ENCODE measurements around the gene HSD17B3. TPM values are rescaled to one million over a fixed set of nuclear protein-coding genes. Genes with fewer than 3 reads are reported as not detected.
"Not testable (repeated sequence)": the region's sequence is repeated elsewhere in the genome, so short reads cannot be mapped to it uniquely, and the experiment has no call there.

The HSD17B3 gene
- total and polyA plus RNA-seq, 4 donors, result 0.37 to 4.4 (median 0.41) TPM; not detected in 1

GRCh38 chr9:96317335-96317980 lies 15.5 kb upstream of the HSD17B3 start:
- DNase-seq (peak; percentile 75 to 87 (median 82)), ATAC-seq (ENCODE audit: insufficient read depth, low FRiP score) (peak; percentile 80)
- Histone ChIP-seq H3K27ac (ENCODE audit: low read depth in 1 of 2, low read length in 1 of 2) (no peak overlapping the region), H3K9ac (ENCODE audit: insufficient read depth in 1 of 2, low read length in 2 of 2) (no peak overlapping the region), H3K4me3 (no peak overlapping the region), H3K4me1 (ENCODE audit: control insufficient read depth in 5 of 5, insufficient read depth in 5 of 5, low read length in 5 of 5) (peaks cover 0 to 4% (median 0%) of the 10 kb centered on the region in 5 donors), H3K9me3 (ENCODE audit: control insufficient read depth in 4 of 4, insufficient read depth in 3 of 4, low read length in 3 of 4) (peaks cover 0 to 5% (median 3%) of the 10 kb centered on the region in 4 donors), H3K36me3 (ENCODE audit: control insufficient read depth in 4 of 4, insufficient read depth in 4 of 4, low read length in 4 of 4) (peaks cover 0 to 7% (median 2%) of the 10 kb centered on the region in 4 donors), H3K27me3 (ENCODE audit: control insufficient read depth in 3 of 3, insufficient read depth in 3 of 3, low read length in 2 of 3) (no peaks in the 10 kb centered on the region)
- peak; percentile 38 for TF ChIP-seq CTCF (IDR thresholded peaks at IDR 0.05; ENCODE audit: control extremely low read depth, extremely low read depth)
- WGBS, 2 donors, result 49 to 67% methylated on average over 9 of the region's 9 CpGs

DNA sequence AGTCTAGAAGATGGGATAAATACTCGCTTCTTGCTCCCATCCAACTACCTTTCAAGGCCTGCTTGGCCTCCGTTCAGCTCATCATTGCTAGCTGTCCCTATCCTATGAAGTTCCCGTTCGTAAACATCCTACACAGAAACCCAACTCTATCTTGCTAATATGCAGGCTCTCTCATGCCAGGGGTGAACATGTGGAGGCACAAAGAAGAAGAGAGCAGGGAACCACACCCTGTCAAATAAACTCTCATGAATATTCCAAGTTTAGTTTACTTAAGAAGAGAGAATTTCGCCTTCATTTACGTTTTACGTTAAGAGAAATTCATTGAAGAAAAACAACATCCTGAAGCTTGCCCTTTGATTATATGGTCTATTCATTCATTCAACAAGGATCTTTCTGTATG lies 7.9 kb upstream of the HSD17B3 start:
- DNase-seq (no peak), ATAC-seq (ENCODE audit: insufficient read depth, low FRiP score) (no peak)
- no peak overlapping the region for H3K27ac ChIP-seq (ENCODE audit: low read depth in 1 of 2, low read length in 1 of 2)
- peaks cover 0 to 1% (median 0%) of the 10 kb centered on the region in 4 donors for H3K36me3 ChIP-seq (ENCODE audit: control insufficient read depth in 4 of 4, insufficient read depth in 4 of 4, low read length in 4 of 4)
- H3K9me3 ChIP-seq (ENCODE audit: control insufficient read depth in 4 of 4, insufficient read depth in 3 of 4, low read length in 3 of 4), result peaks cover 0 to 5% (median 3%) of the 10 kb centered on the region in 4 donors
- H3K27me3 ChIP-seq (ENCODE audit: control insufficient read depth in 3 of 3, insufficient read depth in 3 of 3, low read length in 2 of 3), result no peaks in the 10 kb centered on the region
- 96 to 97% methylated on average over 7 of the region's 7 CpGs for WGBS, 2 donors
- H3K4me3 ChIP-seq, result no peak overlapping the region
- no peaks in the 10 kb centered on the region for H3K4me1 ChIP-seq (ENCODE audit: control insufficient read depth in 5 of 5, insufficient read depth in 5 of 5, low read length in 5 of 5)
- no peak overlapping the region for H3K9ac ChIP-seq (ENCODE audit: insufficient read depth in 1 of 2, low read length in 2 of 2)
- no peak for TF ChIP-seq CTCF (IDR thresholded peaks at IDR 0.05; ENCODE audit: control extremely low read depth, extremely low read depth)

DNA sequence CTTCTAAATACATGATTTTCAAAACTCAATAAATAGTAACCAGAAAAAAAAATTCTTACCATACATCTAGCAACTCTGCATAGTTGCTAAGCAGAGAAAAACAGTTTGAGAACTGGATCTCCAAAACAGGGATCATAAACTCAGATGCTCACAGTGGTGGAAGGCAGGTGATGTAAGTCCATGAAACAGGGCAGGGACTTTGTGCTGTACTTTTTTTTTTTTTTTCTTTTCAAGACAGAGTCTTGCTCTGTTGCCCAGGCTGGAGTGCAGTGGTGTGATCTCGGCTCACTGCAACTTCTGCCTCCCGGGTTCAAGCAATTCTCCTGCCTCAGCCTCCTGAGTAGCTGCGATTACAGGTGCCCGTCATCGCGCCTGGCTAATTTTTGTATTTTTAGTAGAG lies 5.0 kb upstream of the HSD17B3 start:
- ATAC-seq (ENCODE audit: insufficient read depth, low FRiP score); H3K4me1 ChIP-seq (ENCODE audit: control insufficient read depth in 5 of 5, insufficient read depth in 5 of 5, low read length in 5 of 5); H3K27ac ChIP-seq (ENCODE audit: low read depth in 1 of 2, low read length in 1 of 2); H3K4me3 ChIP-seq; H3K9ac ChIP-seq (ENCODE audit: insufficient read depth in 1 of 2, low read length in 2 of 2); H3K9me3 ChIP-seq (ENCODE audit: control insufficient read depth in 4 of 4, insufficient read depth in 3 of 4, low read length in 3 of 4); H3K36me3 ChIP-seq (ENCODE audit: control insufficient read depth in 4 of 4, insufficient read depth in 4 of 4, low read length in 4 of 4); DNase-seq; H3K27me3 ChIP-seq (ENCODE audit: control insufficient read depth in 3 of 3, insufficient read depth in 3 of 3, low read length in 2 of 3): not testable (repeated sequence)
- 95 to 96% methylated on average over 6 of the region's 6 CpGs for WGBS, 2 donors

DNA sequence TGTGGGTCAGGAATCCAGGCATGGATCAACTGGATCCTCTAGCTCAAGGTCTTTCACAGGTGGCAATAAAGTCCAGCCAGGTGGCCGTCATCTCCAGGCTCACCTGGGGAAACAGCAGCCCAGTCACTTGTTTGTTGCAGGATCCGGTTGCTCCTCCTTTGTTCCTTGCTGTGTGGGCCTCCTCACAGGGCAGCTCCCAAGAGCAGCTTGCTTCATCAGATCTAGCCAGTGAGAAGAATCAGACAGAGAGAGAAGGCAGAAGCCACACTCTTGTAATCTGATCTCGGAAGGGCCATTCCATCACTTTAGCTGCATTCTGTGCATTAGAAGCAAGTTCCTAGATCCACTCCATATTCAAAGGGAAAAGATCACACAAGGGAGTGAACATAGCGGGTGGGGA lies 3.2 kb upstream of the HSD17B3 start:
- 59 to 63% methylated on average over 4 of the region's 4 CpGs for WGBS, 2 donors
- no peak overlapping the region for H3K9ac ChIP-seq (ENCODE audit: insufficient read depth in 1 of 2, low read length in 2 of 2)
- H3K27ac ChIP-seq (ENCODE audit: low read depth in 1 of 2, low read length in 1 of 2), result no peak overlapping the region

More for the DNA sequence above, 3.2 kb upstream of the HSD17B3 start:
- Histone ChIP-seq H3K36me3 (ENCODE audit: control insufficient read depth in 4 of 4, insufficient read depth in 4 of 4, low read length in 4 of 4) (no peaks in the 10 kb centered on the region), H3K4me3 (no peak overlapping the region), H3K4me1 (ENCODE audit: control insufficient read depth in 5 of 5, insufficient read depth in 5 of 5, low read length in 5 of 5) (no peaks in the 10 kb centered on the region), H3K27me3 (ENCODE audit: control insufficient read depth in 3 of 3, insufficient read depth in 3 of 3, low read length in 2 of 3) (no peaks in the 10 kb centered on the region), H3K9me3 (ENCODE audit: control insufficient read depth in 4 of 4, insufficient read depth in 3 of 4, low read length in 3 of 4) (peaks cover 0 to 3% (median 0%) of the 10 kb centered on the region in 4 donors)
- DNase-seq (no peak), ATAC-seq (ENCODE audit: insufficient read depth, low FRiP score) (no peak)
- TF ChIP-seq CTCF (IDR thresholded peaks at IDR 0.05; ENCODE audit: control extremely low read depth, extremely low read depth), result no peak
